Osteocyte (in vitro differentiated cells): ENCODE data around the gene TRPV4. TPM values are rescaled to one million over a fixed set of nuclear protein-coding genes. Genes with fewer than 3 reads are reported as not detected.
A peak's percentile ranks its signal among the peaks of the same experiment; 100 is the strongest.

Source experiments
- DNase-seq: peaks from one replicate; pipeline ENCODE4 v3.0.0; 2021; ENCODE audit warnings: mixed read lengths; ENCODE audit not compliant: unreplicated experiment; ENCODE audit errors: extremely low spot score
- H3K27ac Mint-ChIP-seq: one replicate; pipeline ENCODE4 v1.8.0; 2021; ENCODE audit warnings: mild to moderate bottlenecking, mixed read lengths; ENCODE audit not compliant: unreplicated experiment
- H3K27me3 Mint-ChIP-seq: one replicate; pipeline ENCODE4 v1.8.0; 2021; ENCODE audit warnings: mixed read lengths; ENCODE audit not compliant: unreplicated experiment
- H3K36me3 Mint-ChIP-seq: one replicate; pipeline ENCODE4 v1.8.0; 2021; ENCODE audit warnings: mixed read lengths; ENCODE audit not compliant: unreplicated experiment
- H3K4me1 Mint-ChIP-seq: one replicate; pipeline ENCODE4 v1.8.0; 2021; ENCODE audit warnings: mixed read lengths; ENCODE audit not compliant: unreplicated experiment
- H3K4me3 Mint-ChIP-seq: one replicate; pipeline ENCODE4 v1.8.0; 2021; ENCODE audit warnings: mild to moderate bottlenecking, moderate library complexity, mixed read lengths; ENCODE audit not compliant: unreplicated experiment
- H3K9me3 Mint-ChIP-seq: one replicate; pipeline ENCODE4 v1.8.0; 2021; ENCODE audit warnings: mixed read lengths; ENCODE audit not compliant: unreplicated experiment
- long read RNA-seq: library from polyadenylated mRNA; unstranded; transcript quantifications from one replicate; pipeline ENCODE4 v2.0.0, GENCODE V29; 2021
- total RNA-seq: library from RNA; stranded (reverse); gene quantifications from 2 replicates; pipeline ENCODE4 v1.2.1, GENCODE V29; 2021
- TF ChIP-seq, protein P1 (sequence below): fragments of 200-600 bp; sonication (generic); IDR thresholded peaks from 2 replicates; pipeline ENCODE4 v1.5.0; 2021; ENCODE audit warnings: antibody characterized with exemption, mild to moderate bottlenecking, moderate library complexity

TRPV4 gene
- total RNA-seq: 1.3 and 1.6 TPM in 2 replicates
- long read RNA-seq: 0 reads

DNA sequence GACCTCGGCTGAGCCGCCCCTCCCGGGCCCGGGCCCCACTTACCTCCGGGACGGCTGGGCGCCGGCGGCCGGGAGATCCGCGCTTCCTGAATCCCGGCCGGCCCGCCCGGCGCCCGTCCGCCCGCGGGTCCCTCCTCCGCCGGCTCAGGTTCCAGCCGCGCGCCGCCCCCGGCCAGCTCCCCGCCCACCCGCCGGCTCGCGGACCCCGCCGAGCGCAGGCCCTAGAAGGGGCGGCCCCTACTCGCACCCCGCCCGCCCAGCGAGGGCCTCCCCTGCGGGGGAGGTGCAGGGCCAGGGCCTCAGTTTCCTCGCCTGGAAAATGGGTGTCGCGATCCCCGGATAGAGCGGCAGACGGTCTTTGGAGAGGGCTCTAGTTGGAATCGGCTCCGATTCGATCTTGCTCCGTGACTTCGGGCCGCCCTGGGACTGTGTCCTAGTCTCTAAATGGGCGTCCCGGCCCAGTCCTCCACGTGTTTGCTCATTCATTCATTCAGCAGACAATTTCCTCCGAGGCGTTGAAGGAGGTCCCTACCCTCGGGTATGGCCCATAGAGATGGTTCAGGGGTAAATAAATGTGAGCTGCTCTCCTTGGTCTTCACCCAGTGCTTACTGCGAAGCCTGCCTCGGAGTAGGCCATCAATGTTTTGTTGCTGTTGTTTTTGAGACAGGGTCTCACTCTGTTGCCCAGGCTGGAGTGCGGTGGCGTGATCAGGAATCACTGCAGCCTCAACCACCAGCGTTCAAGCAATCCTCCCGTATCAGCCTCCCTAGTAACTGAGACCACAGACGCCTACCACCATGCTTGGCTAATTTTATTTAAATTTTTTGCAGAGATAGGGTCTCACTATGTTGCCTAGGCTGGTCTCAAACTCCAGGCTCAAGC, at the start of gene TRPV4:
Gene TRPV4 (minus strand): TSS at position 92 of the 883 bp plus-strand sequence. CDS start 18,602 bp downstream, outside the sequence.
- H3K4me1 Mint-ChIP-seq: peaks cover 10% of the 10 kb centered on the region
- H3K4me3 Mint-ChIP-seq: peak within 1 kb of the TSS; percentile 71
- no peaks in the 10 kb centered on the region for H3K36me3 Mint-ChIP-seq
- TF ChIP-seq, protein P1, sequence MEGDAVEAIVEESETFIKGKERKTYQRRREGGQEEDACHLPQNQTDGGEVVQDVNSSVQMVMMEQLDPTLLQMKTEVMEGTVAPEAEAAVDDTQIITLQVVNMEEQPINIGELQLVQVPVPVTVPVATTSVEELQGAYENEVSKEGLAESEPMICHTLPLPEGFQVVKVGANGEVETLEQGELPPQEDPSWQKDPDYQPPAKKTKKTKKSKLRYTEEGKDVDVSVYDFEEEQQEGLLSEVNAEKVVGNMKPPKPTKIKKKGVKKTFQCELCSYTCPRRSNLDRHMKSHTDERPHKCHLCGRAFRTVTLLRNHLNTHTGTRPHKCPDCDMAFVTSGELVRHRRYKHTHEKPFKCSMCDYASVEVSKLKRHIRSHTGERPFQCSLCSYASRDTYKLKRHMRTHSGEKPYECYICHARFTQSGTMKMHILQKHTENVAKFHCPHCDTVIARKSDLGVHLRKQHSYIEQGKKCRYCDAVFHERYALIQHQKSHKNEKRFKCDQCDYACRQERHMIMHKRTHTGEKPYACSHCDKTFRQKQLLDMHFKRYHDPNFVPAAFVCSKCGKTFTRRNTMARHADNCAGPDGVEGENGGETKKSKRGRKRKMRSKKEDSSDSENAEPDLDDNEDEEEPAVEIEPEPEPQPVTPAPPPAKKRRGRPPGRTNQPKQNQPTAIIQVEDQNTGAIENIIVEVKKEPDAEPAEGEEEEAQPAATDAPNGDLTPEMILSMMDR: no peak
- peaks cover 4% of the 10 kb centered on the region for H3K27me3 Mint-ChIP-seq
- no peak within 1 kb of the TSS for H3K27ac Mint-ChIP-seq
- H3K9me3 Mint-ChIP-seq: no peaks in the 10 kb centered on the region
- no peak for DNase-seq

DNA sequence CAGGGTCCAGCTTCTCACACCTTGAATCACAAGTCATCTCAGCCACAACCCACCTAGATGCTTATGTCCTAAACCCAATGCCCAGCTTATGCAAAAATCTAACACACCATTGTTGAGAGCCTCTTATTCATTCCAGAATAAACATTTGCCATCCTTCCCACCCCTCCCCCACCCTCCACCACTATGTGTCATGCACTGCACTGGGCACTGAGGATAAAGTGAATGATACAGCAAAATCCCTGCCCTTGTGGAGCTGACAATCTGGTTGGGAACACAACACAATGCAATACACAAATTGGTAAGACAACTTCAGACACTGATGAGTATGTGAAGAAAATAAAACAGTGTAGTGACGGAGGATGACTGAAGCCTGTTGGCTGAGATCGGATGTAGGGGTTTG, 48.6 kb upstream of the TRPV4 start:
- Mint-ChIP-seq H3K9me3 (no peaks in the 10 kb centered on the region), H3K27ac (no peak overlapping the region), H3K27me3 (no peaks in the 10 kb centered on the region), H3K4me1 (peaks cover 35% of the 10 kb centered on the region), H3K36me3 (no peaks in the 10 kb centered on the region), H3K4me3 (peak overlapping the region; percentile 85)
- TF ChIP-seq, protein P1: no peak
- DNase-seq: no peak

DNA sequence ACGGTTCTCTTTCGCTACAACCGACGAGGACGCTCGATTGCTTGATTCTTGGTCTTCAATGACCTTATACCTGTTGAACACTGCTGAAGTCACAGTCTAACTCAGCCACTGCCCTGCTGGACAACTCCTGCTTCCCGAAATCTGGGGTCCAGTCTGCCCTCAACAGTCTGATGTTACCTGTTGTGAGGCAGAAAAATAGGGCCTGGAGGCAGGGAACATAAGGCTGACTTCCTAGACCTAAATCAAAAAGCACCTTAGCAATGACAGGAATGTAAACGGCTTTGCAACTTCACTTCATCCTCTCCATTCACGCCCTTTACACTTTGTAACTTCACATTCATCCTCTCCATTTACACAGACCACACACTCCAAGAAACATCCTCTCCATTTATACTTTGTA, 47.7 kb upstream of the TRPV4 start:
- Mint-ChIP-seq H3K27me3 (no peaks in the 10 kb centered on the region), H3K4me1 (peaks cover 35% of the 10 kb centered on the region), H3K36me3 (peaks cover 1% of the 10 kb centered on the region), H3K4me3 (peak overlapping the region; percentile 85), H3K27ac (peak overlapping the region; percentile 32), H3K9me3 (no peaks in the 10 kb centered on the region)
- DNase-seq: no peak
- TF ChIP-seq, protein P1: no peak

DNA sequence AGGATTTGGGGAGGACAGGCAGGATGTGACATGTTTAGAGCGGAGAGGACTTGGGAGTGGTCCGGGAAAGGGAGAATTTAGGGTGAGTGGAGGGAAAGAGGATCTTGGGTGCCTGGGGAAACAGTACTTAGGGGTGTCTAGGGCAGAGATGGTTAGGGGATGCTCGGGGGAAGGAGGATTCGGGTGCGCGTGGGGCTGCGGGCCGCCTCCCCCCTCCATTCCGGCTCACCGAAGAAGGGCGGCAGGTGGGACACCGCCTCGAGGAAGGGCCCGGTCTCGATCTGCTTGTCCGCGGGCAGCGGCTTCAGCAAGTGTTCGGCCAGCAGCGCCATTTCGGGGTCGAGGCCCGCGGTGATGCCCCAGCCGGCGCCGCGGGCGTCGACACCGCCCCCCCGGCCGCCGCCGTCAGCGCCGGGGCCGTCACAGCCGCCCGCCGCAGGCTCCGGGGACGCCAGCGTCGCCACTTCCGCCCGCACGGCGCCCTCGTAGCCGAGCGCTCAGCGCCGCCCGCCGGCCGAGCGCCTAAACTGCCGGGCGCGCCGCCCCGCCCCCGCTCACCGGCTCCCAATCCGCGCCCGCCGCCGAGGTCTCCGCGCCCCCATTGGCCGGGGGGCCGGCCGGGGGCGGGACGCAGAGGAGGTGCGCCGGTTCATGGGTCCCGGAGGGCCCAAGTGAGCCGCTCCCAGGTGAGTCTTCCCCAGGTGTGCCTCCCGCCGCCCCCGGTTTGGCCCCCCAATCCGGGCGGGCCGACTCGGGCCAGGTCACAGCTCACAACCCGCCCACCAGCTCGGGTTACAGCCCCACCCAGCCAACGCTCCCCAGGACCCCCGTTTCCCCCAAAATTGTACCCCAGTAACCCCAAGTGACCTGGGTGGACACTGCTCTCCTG, 47.1 kb upstream of the TRPV4 start, which contains the start of gene GLTP:
Gene GLTP (minus strand): TSS at position 499 of the 889 bp plus-strand sequence. CDS start 167 bp downstream, at position 332.
- H3K27me3 Mint-ChIP-seq: no peaks in the 10 kb centered on the region
- H3K4me1 Mint-ChIP-seq: peaks cover 35% of the 10 kb centered on the region
- peaks cover 1% of the 10 kb centered on the region for H3K36me3 Mint-ChIP-seq
- peak; percentile 95 for DNase-seq
- H3K4me3 Mint-ChIP-seq: peak within 1 kb of the TSS; percentile 96
- H3K9me3 Mint-ChIP-seq: no peaks in the 10 kb centered on the region
- peak within 1 kb of the TSS; percentile 89 for H3K27ac Mint-ChIP-seq
- TF ChIP-seq, protein P1: peak; percentile 68
